OCI-LY7 (cell line): Measurements from ENCODE around the gene CCDC33. TPM values are rescaled to one million over a fixed set of nuclear protein-coding genes. Genes with fewer than 3 reads are reported as not detected.

Experiments used
- BruUV-seq: library from RNA; stranded (reverse); fragments of 400-500 nt; replicated peaks from 2 replicates; lab custom pipeline; 2021; lab: Mats Ljungman, UMichigan
- CTCF ChIA-PET: fragments of 300-600 bp; sonication (Branson Sonifier 250); formaldehyde crosslinking; loops from one replicate; lab custom pipeline; 2022; ENCODE audit warnings: antibody characterized with exemption; ENCODE audit not compliant: unreplicated experiment; lab: Charles Lee
- POLR2A ChIA-PET: fragments of 300-600 bp; sonication (Branson Sonifier 250); formaldehyde crosslinking; loops from one replicate; lab custom pipeline; 2022; ENCODE audit warnings: antibody characterized with exemption; lab: Charles Lee
- DNase-seq: peaks from one replicate; pipeline ENCODE4 v3.0.0-alpha.2; 2015; ENCODE audit warnings: low spot score
- H2AFZ ChIP-seq: fragments of 200-600 bp; sonication (generic), shearing (Covaris generic); 2 replicates; pipeline ENCODE4 v1.6.1; 2014; ENCODE audit warnings: mild to moderate bottlenecking, antibody characterized with exemption, low read length, moderate library complexity
- H3K27ac ChIP-seq: fragments of 200-600 bp; sonication (generic); 2 replicates; pipeline ENCODE4 v1.5.1; 2014; ENCODE audit warnings: mixed run types, low read depth, mild to moderate bottlenecking, moderate library complexity, low read length, inconsistent platforms; ENCODE audit not compliant: poor library complexity, severe bottlenecking
- H3K36me3 ChIP-seq: fragments of 200-600 bp; sonication (generic); 2 replicates; pipeline ENCODE4 v1.6.1; 2014; ENCODE audit warnings: mild to moderate bottlenecking, antibody characterized with exemption, low read length, moderate library complexity, mixed read lengths; ENCODE audit not compliant: insufficient read depth
- H3K4me1 ChIP-seq: fragments of 200-600 bp; sonication (generic); 2 replicates; pipeline ENCODE4 v1.5.1; 2014; ENCODE audit warnings: mild to moderate bottlenecking, low read length; ENCODE audit not compliant: insufficient read depth, poor library complexity, severe bottlenecking
- H3K4me2 ChIP-seq: fragments of 200-600 bp; sonication (generic); 2 replicates; pipeline ENCODE4 v1.6.1; 2014; ENCODE audit warnings: mild to moderate bottlenecking, low read length
- H3K4me3 ChIP-seq: fragments of 200-600 bp; sonication (generic); 2 replicates; pipeline ENCODE4 v1.5.1; 2014; ENCODE audit warnings: mild to moderate bottlenecking, low read depth, low read length; ENCODE audit not compliant: poor library complexity, severe bottlenecking
- H3K79me2 ChIP-seq: fragments of 200-600 bp; sonication (generic); 2 replicates; pipeline ENCODE4 v1.6.1; 2016; ENCODE audit warnings: low read depth, mild to moderate bottlenecking, low read length, moderate library complexity, mixed read lengths; ENCODE audit not compliant: insufficient read depth
- H3K9me2 ChIP-seq: fragments of 200-600 bp; sonication (generic); 2 replicates; pipeline ENCODE4 v1.6.1; 2016; ENCODE audit warnings: mild to moderate bottlenecking, low read length, mixed read lengths; ENCODE audit not compliant: insufficient read depth
- H3K9me3 ChIP-seq: fragments of 200-600 bp; sonication (generic); 2 replicates; pipeline ENCODE4 v1.6.1; 2014; ENCODE audit warnings: mild to moderate bottlenecking, mixed run types, low read length, mixed read lengths
- H4K20me1 ChIP-seq: fragments of 200-600 bp; sonication (generic); 2 replicates; pipeline ENCODE4 v1.6.1; 2014; ENCODE audit warnings: mild to moderate bottlenecking, antibody characterized with exemption, low read length, moderate library complexity, mixed read lengths; ENCODE audit not compliant: insufficient read depth
- CTCF ChIP-seq: fragments of 200-600 bp; sonication (generic); conservative IDR thresholded peaks from 2 replicates; pipeline ENCODE4 v1.5.1; 2014; ENCODE audit warnings: mild to moderate bottlenecking, antibody characterized with exemption, low read length, moderate library complexity, mixed read lengths
- EZH2phosphoT487 ChIP-seq: fragments of 200-600 bp; sonication (generic); IDR thresholded peaks from 2 replicates; pipeline ENCODE4 v1.6.1; 2018; ENCODE audit warnings: low read depth, borderline replicate concordance, mild to moderate bottlenecking, mixed run types, antibody characterized with exemption, low read length, moderate library complexity, mixed read lengths
- intact Hi-C: fragments of 100-400 bp; cut with micrococcal nuclease; formaldehyde crosslinking; loops from one replicate; pipeline ENCODE4 v1.10.0; 2022; ENCODE audit not compliant: unreplicated experiment
- total RNA-seq, 2 experiments: library from RNA; depleted of rRNA in 1 of 2; stranded (reverse); fragments of >200 nt in 1 of 2; shearing (Covaris generic) in 1 of 2; gene quantifications; 2 replicates each; pipeline ENCODE4 v1.2.3, GENCODE V29; 2014 to 2022

The CCDC33 gene
- total RNA-seq, 2 experiments from 2014 or later: not detected

GRCh38 chr15:74259292-74259648, 23.1 kb downstream of the CCDC33 start:
- ChIA-PET CTCF (no interaction called here), POLR2A (no interaction called here)
- Histone ChIP-seq H3K79me2 (no peaks in the 10 kb centered on the region), H3K4me3 (no peak overlapping the region), H4K20me1 (no peaks in the 10 kb centered on the region), H2AFZ (no peak overlapping the region), H3K4me2 (no peak overlapping the region), H3K9me2 (no peaks in the 10 kb centered on the region), H3K9me3 (no peaks in the 10 kb centered on the region), H3K36me3 (no peaks in the 10 kb centered on the region), H3K4me1 (no peaks in the 10 kb centered on the region), H3K27ac (no peak overlapping the region)
- TF ChIP-seq CTCF (no peak), EZH2phosphoT487 (no peak)
- intact Hi-C loops: no loop called here
- DNase-seq: no peak
- BruUV-seq: no TSS peak

- Histone ChIP-seq H3K4me3 (no peak overlapping the region), H3K4me1 (no peaks in the 10 kb centered on the region), H3K4me2 (no peak overlapping the region), H3K36me3 (no peaks in the 10 kb centered on the region), H3K79me2 (no peaks in the 10 kb centered on the region), H4K20me1 (no peaks in the 10 kb centered on the region), H2AFZ (no peak overlapping the region), H3K9me3 (no peaks in the 10 kb centered on the region), H3K9me2 (no peaks in the 10 kb centered on the region), H3K27ac (no peak overlapping the region)
- no peak for DNase-seq
- ChIA-PET CTCF (no interaction called here), POLR2A (no interaction called here)
- BruUV-seq: no TSS peak
- TF ChIP-seq CTCF: no peak
- no peak for TF ChIP-seq EZH2phosphoT487
- intact Hi-C loops: no loop called here
Measured at GRCh38 chr15:74259821-74260607, 23.9 kb downstream of the CCDC33 start.

- Histone ChIP-seq H3K4me1 (no peaks in the 10 kb centered on the region), H3K4me3 (no peak overlapping the region), H3K36me3 (no peaks in the 10 kb centered on the region), H4K20me1 (no peaks in the 10 kb centered on the region), H3K79me2 (no peaks in the 10 kb centered on the region), H3K9me2 (no peaks in the 10 kb centered on the region), H2AFZ (no peak overlapping the region), H3K27ac (no peak overlapping the region), H3K4me2 (no peak overlapping the region), H3K9me3 (no peaks in the 10 kb centered on the region)
- BruUV-seq: no TSS peak
- ChIA-PET POLR2A (no interaction called here), CTCF (no interaction called here)
- no peak for TF ChIP-seq EZH2phosphoT487
- no peak for TF ChIP-seq CTCF
- no peak for DNase-seq
- intact Hi-C loops: no loop called here
Measured at GRCh38 chr15:74261041-74261440, 24.9 kb downstream of the CCDC33 start.
